GM12865 (cell line): ENCODE results near the gene MAFF.

Experiments used
- DNase-seq: peaks from one replicate; pipeline ENCODE4 v3.0.0; 2010; ENCODE audit warnings: low read depth
- H3K4me3 ChIP-seq: 2 replicates; pipeline ENCODE4 v1.5.1; 2011; ENCODE audit warnings: mild to moderate bottlenecking, low read depth, low read length, control low read depth
- TF ChIP-seq, protein P1 (sequence below): IDR thresholded peaks from 2 replicates; pipeline ENCODE4 v1.5.1; 2011; ENCODE audit warnings: low read length, control low read depth, low read depth, inconsistent platforms; ENCODE audit not compliant: insufficient read depth; ENCODE audit errors: missing control alignments

MAFF gene

DNA sequence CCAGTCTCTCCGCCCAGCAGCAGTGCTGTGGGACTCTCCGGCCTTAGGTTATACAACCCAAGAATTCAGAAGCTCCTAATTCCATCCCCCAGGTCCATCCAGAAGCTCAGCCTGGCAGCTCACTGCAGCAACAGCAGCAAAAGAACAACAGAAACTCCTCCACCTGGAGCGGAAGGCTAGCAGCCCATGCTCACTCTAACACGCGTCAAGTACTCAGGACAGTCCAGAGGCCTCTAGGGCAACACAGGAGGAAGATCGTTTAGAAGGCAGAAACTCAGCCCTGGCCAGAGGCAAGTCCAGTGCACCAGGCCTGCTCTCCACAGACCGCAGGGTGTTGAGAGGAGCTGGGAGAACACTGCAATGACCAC lies 37.3 kb upstream of the MAFF start:
- DNase-seq, result no peak
- TF ChIP-seq, protein P1, sequence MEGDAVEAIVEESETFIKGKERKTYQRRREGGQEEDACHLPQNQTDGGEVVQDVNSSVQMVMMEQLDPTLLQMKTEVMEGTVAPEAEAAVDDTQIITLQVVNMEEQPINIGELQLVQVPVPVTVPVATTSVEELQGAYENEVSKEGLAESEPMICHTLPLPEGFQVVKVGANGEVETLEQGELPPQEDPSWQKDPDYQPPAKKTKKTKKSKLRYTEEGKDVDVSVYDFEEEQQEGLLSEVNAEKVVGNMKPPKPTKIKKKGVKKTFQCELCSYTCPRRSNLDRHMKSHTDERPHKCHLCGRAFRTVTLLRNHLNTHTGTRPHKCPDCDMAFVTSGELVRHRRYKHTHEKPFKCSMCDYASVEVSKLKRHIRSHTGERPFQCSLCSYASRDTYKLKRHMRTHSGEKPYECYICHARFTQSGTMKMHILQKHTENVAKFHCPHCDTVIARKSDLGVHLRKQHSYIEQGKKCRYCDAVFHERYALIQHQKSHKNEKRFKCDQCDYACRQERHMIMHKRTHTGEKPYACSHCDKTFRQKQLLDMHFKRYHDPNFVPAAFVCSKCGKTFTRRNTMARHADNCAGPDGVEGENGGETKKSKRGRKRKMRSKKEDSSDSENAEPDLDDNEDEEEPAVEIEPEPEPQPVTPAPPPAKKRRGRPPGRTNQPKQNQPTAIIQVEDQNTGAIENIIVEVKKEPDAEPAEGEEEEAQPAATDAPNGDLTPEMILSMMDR, result no peak
- no peak overlapping the region for H3K4me3 ChIP-seq

DNA sequence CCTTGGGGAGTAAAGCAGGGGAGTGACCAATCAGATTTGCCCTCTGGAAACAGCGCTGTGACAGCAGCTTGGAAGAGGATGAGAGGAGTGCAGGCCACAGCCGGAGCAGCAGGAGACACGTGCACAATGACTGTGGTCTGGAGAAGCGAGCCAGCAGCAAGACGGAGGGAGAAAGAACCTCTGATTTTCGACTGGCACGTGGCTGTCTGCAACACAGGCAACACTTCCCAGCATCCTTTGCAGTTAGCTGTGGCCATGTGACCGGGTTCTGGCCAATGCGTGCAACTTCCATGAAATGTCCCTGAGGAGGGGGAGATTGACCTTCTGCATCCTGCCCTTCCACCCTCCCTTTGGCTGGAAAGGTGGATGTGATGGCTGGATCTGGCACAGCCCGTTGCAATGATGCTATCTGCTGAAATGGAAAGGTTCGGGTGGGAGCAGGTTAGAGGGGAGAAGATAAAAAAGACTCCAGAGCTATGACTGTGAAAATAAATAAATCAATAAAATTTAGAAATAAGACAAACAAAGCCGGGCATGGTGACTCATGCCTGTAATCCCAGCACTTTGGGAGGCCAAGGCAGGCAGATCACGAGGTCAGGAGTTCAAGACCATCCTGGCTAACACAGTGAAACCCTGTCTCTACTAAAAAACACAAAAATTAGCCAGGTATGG lies 35.7 kb upstream of the MAFF start:
- no peak for DNase-seq
- no peak overlapping the region for H3K4me3 ChIP-seq
- TF ChIP-seq, protein P1, result no peak

DNA sequence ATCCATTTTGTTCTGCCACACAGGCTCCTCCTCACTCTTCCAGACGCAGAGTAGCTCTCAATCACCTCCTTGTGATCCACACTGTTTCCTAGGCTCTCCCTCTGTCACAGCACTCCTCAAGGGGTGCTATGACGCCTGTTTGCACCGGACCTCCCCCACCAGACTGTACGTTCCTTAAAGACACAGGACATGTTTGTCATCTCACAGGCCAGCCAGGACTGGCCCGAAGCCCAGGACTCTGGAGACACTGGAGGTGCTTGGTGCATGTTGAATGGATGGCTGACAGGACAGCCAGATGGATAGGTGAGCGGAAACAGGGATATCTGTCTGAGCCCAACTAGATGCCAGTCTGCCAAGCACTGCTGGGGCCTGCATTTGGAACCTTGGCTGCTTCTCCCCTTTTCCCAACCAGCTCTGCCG lies 33.8 kb upstream of the MAFF start:
- TF ChIP-seq, protein P1, result no peak
- no peak for DNase-seq
- H3K4me3 ChIP-seq, result no peak overlapping the region

DNA sequence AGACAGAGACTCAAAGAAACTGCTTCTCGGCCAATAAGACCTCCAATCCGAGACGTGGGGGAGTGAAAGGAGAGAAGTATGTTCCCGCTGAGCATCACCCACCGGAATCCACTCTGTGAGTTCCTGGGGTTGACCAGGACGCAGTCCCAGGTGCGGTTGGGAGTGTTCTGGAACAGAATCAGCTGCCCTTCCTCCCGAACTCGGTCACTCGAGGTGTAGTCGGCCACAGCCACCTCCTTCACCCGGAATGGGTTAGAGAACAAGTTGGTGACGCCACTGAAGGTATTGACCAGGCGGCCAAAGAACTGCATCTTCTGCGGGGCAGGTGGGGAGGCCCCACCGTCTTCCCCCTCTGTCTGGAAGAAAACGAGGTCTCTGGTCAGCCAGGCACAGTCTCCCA lies 32.7 kb upstream of the MAFF start:
- no peak for DNase-seq
- H3K4me3 ChIP-seq, result no peak overlapping the region
- TF ChIP-seq, protein P1, result no peak

DNA sequence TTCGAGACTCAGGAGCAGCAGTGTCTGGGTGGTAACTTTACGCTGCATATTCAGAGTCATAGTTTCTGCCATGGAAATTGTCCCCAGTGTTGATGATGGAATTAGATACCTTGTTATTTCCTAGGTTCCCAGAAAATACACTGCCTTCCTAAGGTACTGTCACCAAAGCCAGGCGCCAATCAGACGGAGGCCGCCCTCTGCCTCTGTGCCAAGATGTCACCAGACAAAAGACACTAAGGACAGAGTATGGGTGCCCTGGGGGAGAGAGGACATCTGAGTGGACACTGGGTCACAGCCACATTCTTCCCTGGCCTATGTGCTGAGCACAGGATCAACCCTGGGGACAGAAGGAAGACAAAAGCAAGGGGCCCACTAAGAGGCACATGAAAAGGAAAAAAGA lies 31.3 kb upstream of the MAFF start:
- no peak overlapping the region for H3K4me3 ChIP-seq
- DNase-seq, result no peak
- TF ChIP-seq, protein P1, result no peak

DNA sequence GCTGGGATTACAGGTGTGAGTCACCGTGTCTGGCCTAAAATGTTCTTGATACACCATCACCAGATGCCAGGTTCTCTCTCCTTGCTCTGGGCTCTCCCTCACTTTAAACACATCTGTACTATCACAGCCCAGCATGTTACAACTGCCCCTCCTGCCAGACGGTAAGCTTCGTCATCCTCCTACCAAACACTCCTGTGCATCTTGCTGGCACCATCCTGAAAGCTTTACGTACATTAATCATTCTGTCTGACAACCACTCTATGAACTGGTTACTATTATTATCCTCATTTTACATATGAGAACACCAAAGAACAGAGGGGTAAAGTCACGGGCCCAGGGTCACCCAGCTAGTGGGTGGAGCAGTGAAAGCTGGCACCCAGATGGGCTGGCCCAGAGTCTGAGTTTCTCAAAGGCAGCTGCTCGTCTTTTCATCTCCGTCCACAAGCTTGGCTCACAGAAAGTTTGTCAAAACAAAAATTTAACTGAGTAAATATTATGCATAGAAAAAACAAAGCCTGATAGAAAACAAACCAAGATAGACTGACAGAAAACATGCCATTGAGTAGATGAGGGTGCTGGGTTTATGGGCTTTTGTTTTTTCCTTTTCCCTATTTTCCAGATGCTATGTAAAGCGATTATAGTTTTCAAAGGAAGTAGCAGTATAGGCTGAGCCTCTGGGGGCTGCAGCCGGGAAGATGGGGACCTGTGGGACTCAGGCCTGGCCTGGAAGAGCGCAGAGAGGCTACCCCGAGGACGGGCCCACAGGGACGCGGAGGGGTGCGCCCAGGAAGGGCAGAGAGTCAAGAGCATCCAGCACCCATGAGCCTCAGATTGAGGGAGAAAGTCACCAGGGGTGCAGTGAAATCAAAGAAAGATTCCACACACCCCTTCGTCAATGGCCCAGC lies 29.6 kb upstream of the MAFF start:
- TF ChIP-seq, protein P1, result no peak
- DNase-seq, result no peak

More for the DNA sequence above, 29.6 kb upstream of the MAFF start:
- H3K4me3 ChIP-seq, result no peak overlapping the region
